ENCODE results near the gene USP24.

DNA sequence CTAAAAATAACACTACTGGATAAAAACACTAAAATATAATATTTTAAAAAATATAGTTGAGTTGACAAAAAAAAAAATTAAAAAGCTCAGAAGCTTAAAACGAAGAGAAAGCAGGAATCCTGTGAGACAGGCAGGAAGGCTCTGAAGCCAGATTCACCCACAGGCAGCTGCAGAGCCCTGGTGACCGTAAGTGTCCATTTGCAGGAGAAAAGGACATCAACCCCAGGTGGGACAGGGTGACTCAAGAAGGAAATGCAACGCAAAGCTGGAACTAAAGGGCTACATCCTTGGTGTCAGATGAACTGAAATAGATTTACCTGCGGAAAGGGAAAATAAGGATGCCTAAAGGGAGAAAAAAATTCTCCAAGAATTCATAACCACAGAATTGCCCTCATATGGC, 46.8 kb downstream of the USP24 start:
- no peak for TF ChIP-seq SUZ12 (IDR thresholded peaks at IDR 0.05; ENCODE audit: extremely low read depth, insufficient read depth, insufficient read length)
- TF ChIP-seq YY1 (IDR thresholded peaks at IDR 0.05; ENCODE audit: insufficient read depth, insufficient read length), result no peak
